Tibial artery (tissue), 4 donors: ENCODE measurements around the gene KCNH1.

ENCODE experiments used
- DNase-seq, 2 donors: peaks; one replicate each; pipeline ENCODE4 v3.0.0-alpha.2; 2019
- H3K27ac ChIP-seq, 2 donors: fragments of 200-600 bp; sonication (generic) in 1 of 2; 1 replicate in 1 of 2; 2 replicates in 1 of 2; pipeline ENCODE4 v1.5.1; 2018 to 2019; ENCODE audit warnings: mild to moderate bottlenecking in 1 of 2
- H3K27me3 ChIP-seq, 2 donors: fragments of 200-600 bp; sonication (generic) in 1 of 2; one replicate each; pipeline versions ENCODE4 v1.5.1 to v1.6.0; 2016 to 2019
- H3K36me3 ChIP-seq, 3 donors: fragments of 200-600 bp; sonication (generic) in 2 of 3; one replicate each; pipeline ENCODE4 v1.5.1; 2016 to 2019; ENCODE audit warnings: mild to moderate bottlenecking in 2 of 3
- H3K4me1 ChIP-seq, 4 donors: fragments of 200-600 bp; sonication (generic) in 2 of 4; 1 replicate in 3 of 4; 2 replicates in 1 of 4; pipeline ENCODE4 v1.5.1; 2016 to 2019
- H3K4me3 ChIP-seq, 2 donors: fragments of 200-600 bp; sonication (generic) in 1 of 2; 1 replicate in 1 of 2; 2 replicates in 1 of 2; pipeline ENCODE4 v1.5.1; 2018 to 2019; ENCODE audit warnings: mild to moderate bottlenecking in 2 of 2
- H3K9me3 ChIP-seq, 3 donors: fragments of 200-600 bp; sonication (generic) in 1 of 3; one replicate each; pipeline ENCODE4 v1.5.1; 2016 to 2019
- CTCF ChIP-seq, 2 experiments: fragments of 200-600 bp in 1 of 2; fragments of 450-650 bp in 1 of 2; IDR thresholded peaks; one replicate each; pipeline ENCODE4 v1.5.1; 2017 to 2019; ENCODE audit warnings: antibody characterized with exemption in 2 of 2, mild to moderate bottlenecking in 1 of 2, moderate library complexity in 1 of 2
- intact Hi-C: fragments of 100-400 bp; cut with DNase I; formaldehyde crosslinking; loops from one replicate; pipeline ENCODE4 v1.15.0; 2023; ENCODE audit warnings: low total_unique reads

Gene KCNH1

GRCh38 chr1:210696709-210697108 is 437.2 kb downstream of the KCNH1 start:
- Histone ChIP-seq H3K9me3 (no peaks in the 10 kb centered on the region), H3K4me1 (no peaks in the 10 kb centered on the region), H3K36me3 (no peaks in the 10 kb centered on the region), H3K4me3 (no peak overlapping the region), H3K27ac (no peak overlapping the region), H3K27me3 (no peaks in the 10 kb centered on the region)
- DNase-seq: no peak
- intact Hi-C loops: no loop called here
- no peak for TF ChIP-seq CTCF (IDR thresholded peaks at IDR 0.05)

GRCh38 chr1:210695026-210695425 is 438.9 kb downstream of the KCNH1 start:
- no peaks in the 10 kb centered on the region for H3K36me3 ChIP-seq
- H3K27ac ChIP-seq: no peak overlapping the region
- H3K4me3 ChIP-seq: no peak overlapping the region
- DNase-seq: no peak
- intact Hi-C loops: no loop called here
- H3K27me3 ChIP-seq: no peaks in the 10 kb centered on the region
- no peaks in the 10 kb centered on the region for H3K4me1 ChIP-seq
- H3K9me3 ChIP-seq: no peaks in the 10 kb centered on the region
- TF ChIP-seq CTCF (IDR thresholded peaks at IDR 0.05): no peak

GRCh38 chr1:210692796-210693195 is 441.2 kb downstream of the KCNH1 start:
- Histone ChIP-seq H3K36me3 (no peaks in the 10 kb centered on the region), H3K27me3 (no peaks in the 10 kb centered on the region), H3K4me3 (no peak overlapping the region), H3K27ac (no peak overlapping the region), H3K9me3 (no peaks in the 10 kb centered on the region), H3K4me1 (no peaks in the 10 kb centered on the region)
- intact Hi-C loops: no loop called here
- no peak for TF ChIP-seq CTCF (IDR thresholded peaks at IDR 0.05)
- DNase-seq: no peak

- H3K27me3 ChIP-seq: no peaks in the 10 kb centered on the region
- TF ChIP-seq CTCF (IDR thresholded peaks at IDR 0.05): no peak
- DNase-seq: no peak
- no peaks in the 10 kb centered on the region for H3K36me3 ChIP-seq
- H3K27ac ChIP-seq: no peak overlapping the region
- no peaks in the 10 kb centered on the region for H3K9me3 ChIP-seq
- intact Hi-C loops: no loop called here
- H3K4me3 ChIP-seq: no peak overlapping the region
- H3K4me1 ChIP-seq: no peaks in the 10 kb centered on the region
Observed at GRCh38 chr1:210691039-210691610, 442.8 kb downstream of the KCNH1 start.

- Histone ChIP-seq H3K27me3 (no peaks in the 10 kb centered on the region), H3K9me3 (no peaks in the 10 kb centered on the region), H3K27ac (no peak overlapping the region), H3K4me3 (no peak overlapping the region), H3K4me1 (no peaks in the 10 kb centered on the region), H3K36me3 (no peaks in the 10 kb centered on the region)
- TF ChIP-seq CTCF (IDR thresholded peaks at IDR 0.05): no peak
- intact Hi-C loops: no loop called here
- DNase-seq: no peak
Observed at GRCh38 chr1:210690236-210690635, 443.7 kb downstream of the KCNH1 start.

GRCh38 chr1:210689826-210690225 is 444.1 kb downstream of the KCNH1 start:
- Histone ChIP-seq H3K27ac (no peak overlapping the region), H3K36me3 (no peaks in the 10 kb centered on the region), H3K4me1 (no peaks in the 10 kb centered on the region), H3K27me3 (no peaks in the 10 kb centered on the region), H3K9me3 (no peaks in the 10 kb centered on the region), H3K4me3 (no peak overlapping the region)
- TF ChIP-seq CTCF (IDR thresholded peaks at IDR 0.05): no peak
- intact Hi-C loops: no loop called here
- no peak for DNase-seq
